ENCODE data around the gene SLC13A3.

Gene SLC13A3

GRCh38 chr20:46539113-46539512 lies 112.1 kb downstream of the SLC13A3 start:
- DNase-seq (ENCODE audit: low read depth in 3 of 3), result no peak

GRCh38 chr20:46530640-46531039 lies 120.6 kb downstream of the SLC13A3 start:
- no peak for DNase-seq (ENCODE audit: low read depth in 3 of 3)

GRCh38 chr20:46523696-46524328 lies 127.4 kb downstream of the SLC13A3 start:
- no peak for DNase-seq (ENCODE audit: low read depth in 3 of 3)

GRCh38 chr20:46523108-46523507 lies 128.2 kb downstream of the SLC13A3 start:
- DNase-seq (ENCODE audit: low read depth in 3 of 3), result no peak

GRCh38 chr20:46520976-46521579 lies 130.2 kb downstream of the SLC13A3 start:
- peak; percentile 7 to 41 (median 16) for DNase-seq (ENCODE audit: low read depth in 3 of 3)

- no peak for DNase-seq (ENCODE audit: low read depth in 3 of 3)
Observed at GRCh38 chr20:46520540-46520939, 130.7 kb downstream of the SLC13A3 start.

GRCh38 chr20:46519471-46520068 lies 131.7 kb downstream of the SLC13A3 start:
- no peak for DNase-seq (ENCODE audit: low read depth in 3 of 3)

- peak; percentile 17 to 63 (median 24) for DNase-seq (ENCODE audit: low read depth in 3 of 3)
Observed at GRCh38 chr20:46512943-46513844, 138.1 kb downstream of the SLC13A3 start, which contains the start of gene ZNF334. Gene ZNF334, minus strand, starts transcription at chr20:46513559. Its CDS starts 1,457 bp downstream, at chr20:46512102.

GRCh38 chr20:46509523-46509922 lies 141.7 kb downstream of the SLC13A3 start:
- DNase-seq (ENCODE audit: low read depth in 3 of 3), result peak in 1 of 3 experiments; percentile 1
